Gastroesophageal sphincter (tissue), 4 donors: Measurements from ENCODE around the gene DLL1. TPM values are rescaled to one million over a fixed set of nuclear protein-coding genes. Genes with fewer than 3 reads are reported as not detected.

Experiments used
- ATAC-seq: fragments of 150-250 bp; one replicate; pipeline ENCODE4 v1.9.1; 2016; ENCODE audit warnings: mild to moderate bottlenecking, moderate library complexity
- H3K27ac ChIP-seq, 4 donors: fragments of 200-600 bp; sonication (generic) in 3 of 4; 1 replicate in 3 of 4; 2 replicates in 1 of 4; pipeline ENCODE4 v1.5.1; 2016 to 2019
- H3K27me3 ChIP-seq: fragments of 200-600 bp; sonication (generic); one replicate; pipeline ENCODE4 v1.5.1; 2019
- H3K36me3 ChIP-seq, 2 donors: fragments of 200-600 bp; sonication (generic); one replicate each; pipeline ENCODE4 v1.5.1; 2019; ENCODE audit warnings: control low read depth in 1 of 2
- H3K4me1 ChIP-seq, 3 donors: fragments of 200-600 bp; sonication (generic); 1 replicate in 2 of 3; 2 replicates in 1 of 3; pipeline ENCODE4 v1.5.1; 2016 to 2019; ENCODE audit warnings: control low read depth in 2 of 3
- H3K4me3 ChIP-seq, 2 donors: fragments of 200-600 bp; sonication (generic); one replicate each; pipeline ENCODE4 v1.5.1; 2019; ENCODE audit warnings: mild to moderate bottlenecking in 1 of 2, moderate library complexity in 1 of 2
- H3K9me3 ChIP-seq, 3 donors: fragments of 200-600 bp; sonication (generic); one replicate each; pipeline ENCODE4 v1.5.1; 2017 to 2019; ENCODE audit warnings: control low read depth in 2 of 3
- CTCF ChIP-seq, 4 experiments: fragments of 200-600 bp in 2 of 4; fragments of 450-650 bp in 2 of 4; sonication (generic) in 1 of 4; IDR thresholded peaks; one replicate each; pipeline ENCODE4 v1.5.1; 2017 to 2019; ENCODE audit warnings: antibody characterized with exemption in 4 of 4, mild to moderate bottlenecking in 2 of 4, moderate library complexity in 2 of 4
- EP300 ChIP-seq: sonication (generic); formaldehyde crosslinking; IDR thresholded peaks from one replicate; pipeline ENCODE4 v1.6.1; 2017; ENCODE audit warnings: antibody characterized with exemption, mild to moderate bottlenecking
- POLR2A ChIP-seq, 2 donors: fragments of 450-650 bp; IDR thresholded peaks; one replicate each; pipeline ENCODE4 v1.6.1; 2017; ENCODE audit warnings: antibody characterized with exemption in 2 of 2, mild to moderate bottlenecking in 2 of 2, moderate library complexity in 1 of 2
- POLR2AphosphoS5 ChIP-seq: sonication (generic); formaldehyde crosslinking; IDR thresholded peaks from one replicate; pipeline ENCODE4 v1.6.1; 2017; ENCODE audit warnings: antibody characterized with exemption
- WGBS, 2 donors: methylation state at CpG; one replicate each; pipeline ENCODE4 v1.1.5; 2018; ENCODE audit warnings: low coverage in 1 of 2; 5-methylcytosine and 5-hydroxymethylcytosine counted together
- small RNA-seq, 4 donors: library from RNA; depleted of rRNA; stranded (forward); fragments of <200 nt; gene quantifications; one replicate each; pipeline ENCODE3, GENCODE V24; 2016
- total RNA-seq, 4 donors: library from RNA; depleted of rRNA; stranded (reverse); fragments of >200 nt; gene quantifications; one replicate each; pipeline ENCODE4 v1.1.0, GENCODE V29; 2016

The DLL1 gene
- total RNA-seq, 4 donors from 2014 or later, result 5.3 to 11.8 (median 6.5) TPM

- ATAC-seq, result no peak
- Histone ChIP-seq H3K4me3 (no peak overlapping the region), H3K27ac (no peak overlapping the region), H3K9me3 (no peaks in the 10 kb centered on the region), H3K4me1 (no peaks in the 10 kb centered on the region), H3K36me3 (no peaks in the 10 kb centered on the region), H3K27me3 (peaks cover 11% of the 10 kb centered on the region)
- WGBS, 2 donors, result 66 to 92% methylated on average over 5 to 9 of the region's 24 CpGs
- TF ChIP-seq CTCF (IDR thresholded peaks at IDR 0.05), result no peak
- TF ChIP-seq POLR2AphosphoS5, result no peak
- no peak for TF ChIP-seq POLR2A (IDR thresholded peaks at IDR 0.05)
- TF ChIP-seq EP300, result no peak
Observed at GRCh38 chr6:170236131-170236836, 54.6 kb downstream of the DLL1 start.

- ATAC-seq, result no peak
- H3K27me3 ChIP-seq, result peaks cover 11% of the 10 kb centered on the region
- H3K4me1 ChIP-seq, result no peaks in the 10 kb centered on the region
- H3K9me3 ChIP-seq, result no peaks in the 10 kb centered on the region
- H3K27ac ChIP-seq, result no peak overlapping the region
- no peak overlapping the region for H3K4me3 ChIP-seq
- no peaks in the 10 kb centered on the region for H3K36me3 ChIP-seq
- WGBS, 2 donors, result 78 to 84% methylated on average over 8 to 13 of the region's 16 CpGs
- no peak for TF ChIP-seq POLR2AphosphoS5
Observed at GRCh38 chr6:170235391-170236125, 55.3 kb downstream of the DLL1 start.

- WGBS, 2 donors, result 89% methylated on average over 9 of the region's 9 CpGs; no CpG with 5 or more reads in 1 of the 2 donors
- Histone ChIP-seq H3K9me3 (no peaks in the 10 kb centered on the region), H3K4me1 (no peaks in the 10 kb centered on the region), H3K27ac (no peak overlapping the region), H3K36me3 (no peaks in the 10 kb centered on the region), H3K4me3 (no peak overlapping the region), H3K27me3 (peaks cover 11% of the 10 kb centered on the region)
- ATAC-seq, result no peak
- TF ChIP-seq POLR2AphosphoS5 (no peak), EP300 (no peak), CTCF (IDR thresholded peaks at IDR 0.05) (no peak)
Observed at GRCh38 chr6:170234419-170234818, 56.5 kb downstream of the DLL1 start.

GRCh38 chr6:170233286-170234205 is 57.3 kb downstream of the DLL1 start:
- H3K4me1 ChIP-seq, result no peaks in the 10 kb centered on the region
- H3K4me3 ChIP-seq, result no peak overlapping the region
- peaks cover 5% of the 10 kb centered on the region for H3K27me3 ChIP-seq
- no peak for ATAC-seq
- H3K9me3 ChIP-seq, result no peaks in the 10 kb centered on the region
- no peaks in the 10 kb centered on the region for H3K36me3 ChIP-seq
- 78 to 90% methylated on average over 2 to 7 of the region's 13 CpGs for WGBS, 2 donors
- no peak for TF ChIP-seq CTCF (IDR thresholded peaks at IDR 0.05)
- TF ChIP-seq EP300, result no peak
- TF ChIP-seq POLR2AphosphoS5, result no peak
- TF ChIP-seq POLR2A (IDR thresholded peaks at IDR 0.05), result no peak
- no peak overlapping the region for H3K27ac ChIP-seq

Small RNA genes within 50 kb of the gene (small RNA-seq; reads per million reads assigned to genes)
- 0 reads per million in 4 donors for gene MIR4644

Other genes with a start within 250 kb of the DLL1 start
- gene FAM120B, start 15.7 kb upstream of the DLL1 start, total RNA-seq, result 10 to 100 TPM; 24.6 to 40.3 (median 31.9) TPM